ENCODE measurements around the gene POLR1G. TPM values are rescaled to one million over a fixed set of nuclear protein-coding genes. Genes with fewer than 3 reads are reported as not detected.
"Not testable (repeated sequence)": the region's sequence is repeated elsewhere in the genome, so short reads cannot be mapped to it uniquely, and the experiment has no call there.

POLR1G gene
- polyA plus RNA-seq, 2 of the 4 experiments (the other 2 are of a cell fraction): 15.1 to 31.2 TPM

- TF ChIP-seq CBX8 (IDR thresholded peaks at IDR 0.05) (no peak), ESRRA (IDR thresholded peaks at IDR 0.05; ENCODE audit: borderline replicate concordance, low read length) (0 out of 2 replicates have a peak, but pooled peaks have one; percentile 6), MAFK (IDR thresholded peaks at IDR 0.05; ENCODE audit: partially characterized antibody) (peak; percentile 48), ZNF302 (CRISPR knock-in tag; IDR thresholded peaks at IDR 0.05) (no peak), ZFP36 (IDR thresholded peaks at IDR 0.05; ENCODE audit: borderline replicate concordance, partially characterized antibody) (peak; percentile 100), JUNB (IDR thresholded peaks at IDR 0.05) (peak; percentile 88)
Measured at GRCh38 chr19:45424191-45425058, 18.0 kb downstream of the POLR1G start (continued).

DNA sequence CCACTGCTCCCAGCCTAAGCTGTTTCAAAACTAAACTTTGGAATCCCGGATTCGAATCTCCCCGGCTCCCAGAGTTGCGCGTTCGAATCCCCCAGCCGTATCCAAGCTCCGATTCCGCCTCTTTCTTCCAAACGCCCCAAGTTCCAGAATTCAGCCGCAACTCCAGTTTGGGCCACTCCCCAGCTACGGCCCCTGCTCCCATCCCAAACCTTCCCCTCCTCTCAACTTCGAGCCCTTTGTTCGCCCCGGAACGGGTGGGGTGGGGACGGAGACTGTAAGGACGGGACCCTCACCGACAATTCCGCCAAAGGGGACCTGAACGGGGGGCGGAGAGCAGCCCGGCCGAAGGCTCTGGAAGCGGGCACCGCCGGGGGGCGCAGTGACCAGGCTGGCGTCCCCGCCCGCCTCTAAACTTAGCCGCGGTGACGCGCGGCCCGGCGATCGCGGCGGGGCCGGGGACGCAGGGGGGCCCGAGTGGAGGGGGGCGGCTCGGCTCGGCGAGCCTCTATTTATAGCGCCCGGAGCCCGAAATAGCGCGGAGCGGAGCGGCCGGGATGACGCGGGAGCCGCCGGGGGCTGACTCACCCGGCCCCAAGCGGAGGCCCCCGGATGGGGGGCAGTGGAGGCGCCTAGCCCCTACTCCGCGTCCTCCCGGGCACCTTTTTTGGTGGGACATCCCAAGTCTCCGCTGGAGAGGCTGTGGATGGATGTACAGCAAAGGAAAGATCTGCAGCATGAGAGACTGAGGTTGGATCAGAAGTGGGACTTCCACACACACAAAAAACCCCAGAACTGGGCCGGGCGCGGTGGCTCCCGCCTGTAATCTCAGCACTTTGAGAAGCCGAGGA is 22.2 kb downstream of the POLR1G start:
- Histone ChIP-seq H3K9me3 (no peaks in the 10 kb centered on the region), H3K27ac (peak overlapping the region; percentile 52 to 89), H3K4me2 (peak overlapping the region; percentile 96), H3K4me1 (peaks cover 23% of the 10 kb centered on the region), H3K4me3 (peak overlapping the region; percentile 67)
- FAIRE-seq (no peak), DNase-seq (ENCODE audit: low read depth in 1 of 2, low spot score in 1 of 2) (peak in 1 of 2 experiments; percentile 68), ATAC-seq (peak; percentile 2 to 10; a peak in 3 of 6 replicates)
- POLR2A ChIA-PET: interaction anchor here (0.9 to 1.1 kb wide), 3 partner anchors 11 to 50 kb away, joined by 3 to 6 read pairs (median 3); no protein-coding TSS in a partner anchor
- WGBS (ENCODE audit: missing lambda C conversion rate): 11% methylated on average over 42 of the region's 73 CpGs
- CTCF ChIA-PET: interaction anchor here (0.7 to 27.6 kb wide), 12 partner anchors 11 to 688 kb away, joined by 3 to 1883 read pairs (median 6); partner anchors contain the start of genes FOSB, PPM1N, PPP1R13L and RTN2
- TF ChIP-seq RCOR1 (IDR thresholded peaks at IDR 0.05; ENCODE audit: low read depth, low read length) (peak; percentile 93), TFCP2L1 (CRISPR knock-in tag; IDR thresholded peaks at IDR 0.05) (0 out of 2 replicates have a peak, but pooled peaks have one; percentile 30), SMC3 (IDR thresholded peaks at IDR 0.05) (peak; percentile 38; the same call in 1 of the 3 replicates), NR3C1 (IDR thresholded peaks at IDR 0.05) (no peak), HDAC2 (IDR thresholded peaks at IDR 0.05) (peak; percentile 96), FOSL2 (IDR thresholded peaks at IDR 0.05) (no peak), FOSL2 (CRISPR knock-in tag; IDR thresholded peaks at IDR 0.05) (peak; percentile 79), KDM1A (IDR thresholded peaks at IDR 0.05; ENCODE audit: low read depth) (peak; percentile 99), JUN (IDR thresholded peaks at IDR 0.05) (peak in 1 of 2 experiments; percentile 33; a peak in 3 of 5 replicates)
- TF ChIP-seq, protein P1, sequence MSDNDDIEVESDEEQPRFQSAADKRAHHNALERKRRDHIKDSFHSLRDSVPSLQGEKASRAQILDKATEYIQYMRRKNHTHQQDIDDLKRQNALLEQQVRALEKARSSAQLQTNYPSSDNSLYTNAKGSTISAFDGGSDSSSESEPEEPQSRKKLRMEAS (IDR thresholded peaks at IDR 0.05): peak; percentile 41; the same call in 1 of the 2 replicates
- TF ChIP-seq, protein P2, sequence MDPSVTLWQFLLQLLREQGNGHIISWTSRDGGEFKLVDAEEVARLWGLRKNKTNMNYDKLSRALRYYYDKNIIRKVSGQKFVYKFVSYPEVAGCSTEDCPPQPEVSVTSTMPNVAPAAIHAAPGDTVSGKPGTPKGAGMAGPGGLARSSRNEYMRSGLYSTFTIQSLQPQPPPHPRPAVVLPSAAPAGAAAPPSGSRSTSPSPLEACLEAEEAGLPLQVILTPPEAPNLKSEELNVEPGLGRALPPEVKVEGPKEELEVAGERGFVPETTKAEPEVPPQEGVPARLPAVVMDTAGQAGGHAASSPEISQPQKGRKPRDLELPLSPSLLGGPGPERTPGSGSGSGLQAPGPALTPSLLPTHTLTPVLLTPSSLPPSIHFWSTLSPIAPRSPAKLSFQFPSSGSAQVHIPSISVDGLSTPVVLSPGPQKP (IDR thresholded peaks at IDR 0.05; ENCODE audit: low read depth, low read length): no peak
- TF ChIP-seq, protein P3, sequence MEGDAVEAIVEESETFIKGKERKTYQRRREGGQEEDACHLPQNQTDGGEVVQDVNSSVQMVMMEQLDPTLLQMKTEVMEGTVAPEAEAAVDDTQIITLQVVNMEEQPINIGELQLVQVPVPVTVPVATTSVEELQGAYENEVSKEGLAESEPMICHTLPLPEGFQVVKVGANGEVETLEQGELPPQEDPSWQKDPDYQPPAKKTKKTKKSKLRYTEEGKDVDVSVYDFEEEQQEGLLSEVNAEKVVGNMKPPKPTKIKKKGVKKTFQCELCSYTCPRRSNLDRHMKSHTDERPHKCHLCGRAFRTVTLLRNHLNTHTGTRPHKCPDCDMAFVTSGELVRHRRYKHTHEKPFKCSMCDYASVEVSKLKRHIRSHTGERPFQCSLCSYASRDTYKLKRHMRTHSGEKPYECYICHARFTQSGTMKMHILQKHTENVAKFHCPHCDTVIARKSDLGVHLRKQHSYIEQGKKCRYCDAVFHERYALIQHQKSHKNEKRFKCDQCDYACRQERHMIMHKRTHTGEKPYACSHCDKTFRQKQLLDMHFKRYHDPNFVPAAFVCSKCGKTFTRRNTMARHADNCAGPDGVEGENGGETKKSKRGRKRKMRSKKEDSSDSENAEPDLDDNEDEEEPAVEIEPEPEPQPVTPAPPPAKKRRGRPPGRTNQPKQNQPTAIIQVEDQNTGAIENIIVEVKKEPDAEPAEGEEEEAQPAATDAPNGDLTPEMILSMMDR (IDR thresholded peaks at IDR 0.05): peak; percentile 65

DNA sequence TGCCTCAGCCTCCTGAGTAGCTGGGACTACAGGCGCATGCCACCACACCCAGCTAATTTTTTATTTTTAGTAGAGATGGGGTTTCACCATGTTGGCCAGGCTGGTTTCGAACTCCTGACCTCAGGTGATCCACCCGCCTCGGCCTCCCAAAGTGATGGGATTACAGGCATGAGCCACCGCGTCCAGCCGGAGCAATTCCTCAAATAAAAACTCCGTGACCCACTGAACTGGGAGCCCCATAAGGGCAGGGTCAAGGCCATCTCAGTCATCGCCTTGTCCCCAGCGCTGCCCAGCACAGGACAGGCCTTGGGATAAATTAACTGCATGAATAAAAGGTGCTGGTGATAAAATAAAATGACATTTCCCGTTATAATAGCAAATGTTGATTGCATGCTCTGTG is 23.5 kb downstream of the POLR1G start:
- H3K4me2 ChIP-seq; FAIRE-seq; H3K9me3 ChIP-seq; H3K27ac ChIP-seq; H3K4me3 ChIP-seq; POLR2A ChIA-PET; DNase-seq (ENCODE audit: low read depth in 1 of 2, low spot score in 1 of 2); ATAC-seq: not testable (repeated sequence)
- peaks cover 19% of the 10 kb centered on the region for H3K4me1 ChIP-seq
- CTCF ChIA-PET: interaction anchor here (3.0 to 27.6 kb wide), 4 partner anchors 10 to 63 kb away, joined by 13 to 1883 read pairs (median 310); partner anchors contain the start of genes FOSB, PPM1N and RTN2
- WGBS (ENCODE audit: missing lambda C conversion rate): 86% methylated on average over 11 of the region's 11 CpGs

Data from A549 (cell line).